Pancreas (tissue), 10 donors: ENCODE measurements around the gene CCDC12. TPM values are rescaled to one million over a fixed set of nuclear protein-coding genes. Genes with fewer than 3 reads are reported as not detected.

ENCODE experiments used
- ATAC-seq, 4 donors: fragments of 200-7000 bp; cut with Tn5 transposase; one replicate each; pipeline versions ENCODE4 v1.8.0 to v1.9.1; 2020; ENCODE audit warnings: mild to moderate bottlenecking in 4 of 4, moderate library complexity in 4 of 4
- DNase-seq, 6 donors: peaks; one replicate each; pipeline ENCODE4 v3.0.0-alpha.2; 2020
- FAIRE-seq: peaks from 2 replicates; lab custom pipeline; 2012; peaks lifted over from hg19 to GRCh38; lab: Jason Lieb, UNC
- H3K27ac ChIP-seq, 4 donors: fragments of 200-600 bp; sonication (generic); 1 replicate in 3 of 4; 2 replicates in 1 of 4; pipeline versions ENCODE4 v1.5.0 to v1.8.0; 2020
- H3K27me3 ChIP-seq, 4 donors: fragments of 200-600 bp; one replicate each; pipeline ENCODE4 v1.8.0; 2021
- H3K36me3 ChIP-seq, 3 donors: fragments of 200-600 bp; sonication (generic) in 1 of 3; one replicate each; pipeline versions ENCODE4 v1.5.0 to v1.8.0; 2020 to 2021
- H3K4me1 ChIP-seq, 3 donors: fragments of 200-600 bp; one replicate each; pipeline ENCODE4 v1.8.0; 2021
- H3K4me3 ChIP-seq, 4 donors: fragments of 200-600 bp; sonication (generic) in 2 of 4; one replicate each; pipeline versions ENCODE4 v1.5.0 to v1.8.0; 2020 to 2021
- H3K9me3 ChIP-seq, 4 donors: fragments of 200-600 bp; one replicate each; pipeline ENCODE4 v1.8.0; 2021
- CTCF ChIP-seq, 4 donors: fragments of 200-600 bp; sonication (generic) in 3 of 4; IDR thresholded peaks; one replicate each; pipeline versions ENCODE4 v1.5.0 to v1.8.0; 2021; ENCODE audit warnings: antibody characterized with exemption in 4 of 4
- WGBS, 2 donors: extraction: QIAGEN DNeasy Blood & Tissue Kit; methylation state at CpG; one replicate each; pipeline ENCODE4 v1.1.7; 2013; 5-methylcytosine and 5-hydroxymethylcytosine counted together
- intact Hi-C, 3 donors: fragments of 100-400 bp; cut with DNase I; formaldehyde crosslinking; loops; one replicate each; pipeline versions ENCODE4 v1.11.1 to v1.14.2; 2022
- polyA plus RNA-seq, 2 donors: library from polyadenylated mRNA; stranded (reverse); fragments of 200-250 nt; gene quantifications; one replicate each; pipeline ENCODE4 v1.2.3, GENCODE V29; 2013
- total RNA-seq, 6 donors: library from RNA; stranded (reverse); fragmentation: NEBNext Ultra II Directional in 4 of 6; extraction: Animal tissue kit (Norgen Biotek cat#: 25700) in 4 of 6; gene quantifications; one replicate each; pipeline versions ENCODE4 v1.2.1 to v1.2.4, GENCODE V29; 2021 to 2023
- donor health status: healthy with polysubstance abuse.
- donor health status: DM: no; HTN: no; CAD: no; lungs with moderate emphysema.
- donor health status: DM: no; HTN: no; CAD: no.
- donor health status: control.
- donor health status: control.
- donor health status: Bipolar disorder and iron deficiency.
- donor health status: DM: yes; HTN: yes; CAD: no.
- donor health status: DM: no; HTN: no; CAD: no.
- donor health status: DM: no; HTN: no; CAD: no.
- donor health status: DM: yes; HTN: yes; CAD: no.

Gene CCDC12
- total and polyA plus RNA-seq, 8 donors: 20.7 to 82.8 (median 24.9) TPM

GRCh38 chr3:46900356-46900755, 76.2 kb downstream of the CCDC12 start:
- ATAC-seq (no peak), DNase-seq (peak in 2 of 6 donors; percentile 17 to 22), FAIRE-seq (no peak)
- Histone ChIP-seq H3K4me1 (no peaks in the 10 kb centered on the region), H3K9me3 (no peaks in the 10 kb centered on the region), H3K4me3 (no peak overlapping the region), H3K27me3 (peaks cover 0 to 4% (median 0%) of the 10 kb centered on the region in 4 donors), H3K27ac (no peak overlapping the region), H3K36me3 (no peaks in the 10 kb centered on the region)
- WGBS, 2 donors: 87% methylated on average over 6 of the region's 6 CpGs
- intact Hi-C loops: loop anchor here in 1 of 3 donors (10.0 kb wide), 1 partner anchor 196 kb away; the partner anchor contains the start of gene TMIE
- TF ChIP-seq CTCF (IDR thresholded peaks at IDR 0.05): no peak

- Histone ChIP-seq H3K36me3 (no peaks in the 10 kb centered on the region), H3K4me1 (no peaks in the 10 kb centered on the region), H3K4me3 (no peak overlapping the region), H3K27ac (no peak overlapping the region), H3K9me3 (no peaks in the 10 kb centered on the region), H3K27me3 (peaks cover 0 to 4% (median 0%) of the 10 kb centered on the region in 4 donors)
- no peak for ATAC-seq
- DNase-seq: no peak
- intact Hi-C loops: loop anchor here in 1 of 3 donors (10.0 kb wide), 1 partner anchor 195 kb away; the partner anchor contains the start of gene TMIE
- no peak for TF ChIP-seq CTCF (IDR thresholded peaks at IDR 0.05)
- FAIRE-seq: no peak
- WGBS, 2 donors: 81 to 85% methylated on average over 5 of the region's 5 CpGs
Measured at GRCh38 chr3:46900007-46900292, 76.6 kb downstream of the CCDC12 start.

- intact Hi-C loops: loop anchor here (5.0 to 10.0 kb wide), 3 partner anchors 192 to 425 kb away; partner anchors contain the start of gene TMIE (in 1 of the 3)
- Histone ChIP-seq H3K4me3 (no peak overlapping the region), H3K36me3 (no peaks in the 10 kb centered on the region), H3K27me3 (peaks cover 0 to 4% (median 0%) of the 10 kb centered on the region in 4 donors), H3K27ac (no peak overlapping the region), H3K4me1 (no peaks in the 10 kb centered on the region), H3K9me3 (no peaks in the 10 kb centered on the region)
- ATAC-seq (no peak), DNase-seq (peak in 2 of 6 donors; percentile 35 to 69), FAIRE-seq (no peak)
- TF ChIP-seq CTCF (IDR thresholded peaks at IDR 0.05): no peak
- 79 to 83% methylated on average over 21 to 22 of the region's 22 CpGs for WGBS, 2 donors
Measured at GRCh38 chr3:46899151-46900006, 77.2 kb downstream of the CCDC12 start.

GRCh38 chr3:46898321-46899150, 78.0 kb downstream of the CCDC12 start:
- intact Hi-C loops: loop anchor here in 2 of 3 donors (5.0 to 10.0 kb wide), 2 partner anchors 191 to 424 kb away; no protein-coding TSS in a partner anchor
- ATAC-seq: peak in 1 of 4 donors; percentile 9

More at GRCh38 chr3:46898321-46899150, 78.0 kb downstream of the CCDC12 start:
- H3K4me3 ChIP-seq: no peak overlapping the region
- TF ChIP-seq CTCF (IDR thresholded peaks at IDR 0.05): no peak
- peaks cover 0 to 4% (median 0%) of the 10 kb centered on the region in 4 donors for H3K27me3 ChIP-seq
- peak in 2 of 6 donors; percentile 61 to 67 for DNase-seq
- WGBS, 2 donors: 14 to 17% methylated on average over 51 to 71 of the region's 71 CpGs
- no peaks in the 10 kb centered on the region for H3K9me3 ChIP-seq
- no peak overlapping the region for H3K27ac ChIP-seq
- H3K36me3 ChIP-seq: no peaks in the 10 kb centered on the region
- no peak for FAIRE-seq
- H3K4me1 ChIP-seq: no peaks in the 10 kb centered on the region
